GM23338 (cell line): Measurements from ENCODE around the gene EPS8. TPM values are rescaled to one million over a fixed set of nuclear protein-coding genes. Genes with fewer than 3 reads are reported as not detected.

Experiments used
- ATAC-seq: fragments of 200-7000 bp; cut with Tn5 transposase; 3 replicates; pipeline ENCODE4 v1.9.1; 2020
- DNase-seq: peaks from one replicate; pipeline ENCODE4 v3.0.0-alpha.2; 2015; ENCODE audit warnings: low spot score
- H2AFZ ChIP-seq: fragments of 200-600 bp; sonication (generic); 2 replicates; pipeline ENCODE4 v1.8.0; 2016; ENCODE audit warnings: antibody characterized with exemption, mild to moderate bottlenecking, moderate library complexity
- H3F3A ChIP-seq: fragments of 200-600 bp; sonication (generic); replicated peaks from 2 replicates; pipeline ENCODE4 v1.8.0; 2017; ENCODE audit warnings: antibody characterized with exemption, mixed run types, low read depth
- H3K27ac ChIP-seq: fragments of 200-600 bp; sonication (generic); 2 replicates; pipeline ENCODE4 v1.6.1; 2016; ENCODE audit warnings: low read depth
- H3K27me3 ChIP-seq: fragments of 200-600 bp; sonication (generic); 2 replicates; pipeline ENCODE4 v1.8.0; 2016; ENCODE audit warnings: mild to moderate bottlenecking, mixed run types, moderate library complexity; ENCODE audit not compliant: insufficient read depth
- H3K36me3 ChIP-seq: fragments of 200-600 bp; sonication (generic); 2 replicates; pipeline ENCODE4 v1.8.0; 2016; ENCODE audit warnings: mild to moderate bottlenecking; ENCODE audit not compliant: insufficient read depth
- H3K4me1 ChIP-seq: fragments of 200-600 bp; sonication (generic); 2 replicates; pipeline ENCODE4 v1.8.0; 2016; ENCODE audit warnings: mild to moderate bottlenecking, moderate library complexity; ENCODE audit not compliant: insufficient read depth
- H3K4me2 ChIP-seq: fragments of 200-600 bp; sonication (generic); 2 replicates; pipeline ENCODE4 v1.7.1; 2017; ENCODE audit warnings: mixed run types
- H3K4me3 ChIP-seq: fragments of 200-600 bp; sonication (generic); 2 replicates; pipeline ENCODE4 v1.6.1; 2016; ENCODE audit warnings: mixed run types
- H3K79me2 ChIP-seq: fragments of 200-600 bp; sonication (generic); replicated peaks from 2 replicates; pipeline ENCODE4 v1.8.0; 2017; ENCODE audit warnings: mild to moderate bottlenecking; ENCODE audit not compliant: insufficient read depth
- H3K9me2 ChIP-seq: fragments of 200-600 bp; sonication (generic); 2 replicates; pipeline ENCODE4 v1.8.0; 2017; ENCODE audit not compliant: insufficient read depth
- H4K20me1 ChIP-seq: fragments of 200-600 bp; sonication (generic); replicated peaks from 2 replicates; pipeline ENCODE4 v1.8.0; 2017; ENCODE audit warnings: mild to moderate bottlenecking; ENCODE audit not compliant: insufficient read depth
- H3K27ac Mint-ChIP-seq: 2 replicates; pipeline ENCODE4 v1.8.0; 2020; ENCODE audit warnings: inconsistent platforms, mild to moderate bottlenecking, moderate library complexity, mixed read lengths
- H3K27me3 Mint-ChIP-seq: 3 replicates; pipeline ENCODE4 v1.8.0; 2022; ENCODE audit warnings: low read depth, mild to moderate bottlenecking, moderate library complexity, mixed read lengths, inconsistent platforms; ENCODE audit not compliant: insufficient read depth, poor library complexity
- H3K36me3 Mint-ChIP-seq: 3 replicates; pipeline ENCODE4 v1.8.0; 2021; ENCODE audit warnings: low read depth, mild to moderate bottlenecking, inconsistent platforms, moderate library complexity, mixed read lengths
- H3K4me1 Mint-ChIP-seq: 3 replicates; pipeline ENCODE4 v1.8.0; 2020; ENCODE audit warnings: mild to moderate bottlenecking, inconsistent platforms, mixed read lengths
- H3K4me3 Mint-ChIP-seq: 3 replicates; pipeline ENCODE4 v1.8.0; 2021; ENCODE audit warnings: moderate library complexity, mild to moderate bottlenecking, inconsistent platforms, mixed read lengths
- H3K9me3 Mint-ChIP-seq: 3 replicates; pipeline ENCODE4 v1.8.0; 2020; ENCODE audit warnings: moderate library complexity, mild to moderate bottlenecking, inconsistent platforms, mixed read lengths
- CREB1 ChIP-seq: fragments of 250-450 bp; sonication (Bioruptor Pico); IDR thresholded peaks from 2 replicates; pipeline ENCODE4 v1.5.0; 2020; ENCODE audit warnings: low read depth, mild to moderate bottlenecking, moderate library complexity
- CTCF ChIP-seq, 2 experiments: fragments of 200-600 bp in 1 of 2; sonication (generic) in 1 of 2; conservative IDR thresholded peaks; 2 replicates each; pipeline versions ENCODE4 v1.5.1 to v1.6.1; 2016 to 2017; ENCODE audit warnings: antibody characterized with exemption in 2 of 2, low read depth in 2 of 2, mild to moderate bottlenecking in 2 of 2, moderate library complexity in 1 of 2
- ETS1 ChIP-seq: IDR thresholded peaks from 2 replicates; pipeline ENCODE4 v1.6.1; 2016; ENCODE audit warnings: antibody characterized with exemption
- EZH2 ChIP-seq: fragments of 200-600 bp; sonication (generic); IDR thresholded peaks from one replicate; pipeline ENCODE4 v1.8.0; 2017; ENCODE audit warnings: antibody characterized with exemption, mild to moderate bottlenecking, low read depth; ENCODE audit not compliant: unreplicated experiment
- EZH2phosphoT487 ChIP-seq: fragments of 200-600 bp; sonication (generic); IDR thresholded peaks from one replicate; pipeline ENCODE4 v1.8.1; 2018; ENCODE audit warnings: antibody characterized with exemption; ENCODE audit not compliant: unreplicated experiment
- JUNB ChIP-seq: IDR thresholded peaks from one replicate; pipeline ENCODE4 v1.6.1; 2016; ENCODE audit warnings: antibody characterized with exemption; ENCODE audit not compliant: unreplicated experiment
- NANOG ChIP-seq: IDR thresholded peaks from 2 replicates; pipeline ENCODE4 v1.6.1; 2016; ENCODE audit warnings: antibody characterized with exemption, borderline replicate concordance
- POLR2AphosphoS5 ChIP-seq: IDR thresholded peaks from 2 replicates; pipeline ENCODE4 v1.6.1; 2016; ENCODE audit warnings: antibody characterized with exemption, low read depth
- REST ChIP-seq: IDR thresholded peaks from one replicate; pipeline ENCODE4 v1.6.1; 2018; ENCODE audit warnings: antibody characterized with exemption; ENCODE audit not compliant: unreplicated experiment
- STAT1 ChIP-seq: IDR thresholded peaks from one replicate; pipeline ENCODE4 v1.6.1; 2016; ENCODE audit warnings: antibody characterized with exemption; ENCODE audit not compliant: unreplicated experiment
- ZNF114 ChIP-seq: fragments of 250-450 bp; sonication (Bioruptor Pico); IDR thresholded peaks from 2 replicates; pipeline ENCODE4 v1.5.0; 2020; ENCODE audit warnings: mild to moderate bottlenecking, moderate library complexity
- ZNF331 ChIP-seq: fragments of 250-450 bp; sonication (Bioruptor Pico); IDR thresholded peaks from 2 replicates; pipeline ENCODE4 v1.5.0; 2020; ENCODE audit warnings: low read depth, mild to moderate bottlenecking, moderate library complexity
- ZNF462 ChIP-seq: fragments of 250-450 bp; sonication (Bioruptor Pico); IDR thresholded peaks from 2 replicates; pipeline ENCODE4 v1.5.0; 2020; ENCODE audit warnings: mild to moderate bottlenecking, moderate library complexity
- polyA plus RNA-seq: library from polyadenylated mRNA; unstranded; fragments of >200 nt; fragmentation: Nextera tagmentation; extraction: Ambion mirVana; gene quantifications from 2 replicates; pipeline ENCODE4 v1.2.1, GENCODE V29; 2016
- total RNA-seq: library from RNA; depleted of rRNA; stranded (reverse); fragments of >200 nt; shearing (Covaris generic); gene quantifications from 2 replicates; pipeline ENCODE4 v1.2.3, GENCODE V29; 2014

EPS8 gene
- total and polyA plus RNA-seq, 2 experiments from 2014 or later: 3.5 to 5.4 TPM

- H3K4me2 ChIP-seq: no peak overlapping the region
- H3K4me1 Mint-ChIP-seq: peaks cover 26% of the 10 kb centered on the region
- no peak for ATAC-seq
Measured at GRCh38 chr12:15634010-15634683, 155.0 kb downstream of the EPS8 start.

More at GRCh38 chr12:15634010-15634683, 155.0 kb downstream of the EPS8 start:
- H3K27me3 Mint-ChIP-seq: no peaks in the 10 kb centered on the region
- no peaks in the 10 kb centered on the region for H3K36me3 ChIP-seq
- no peak for DNase-seq
- H3K9me3 Mint-ChIP-seq: no peaks in the 10 kb centered on the region
- TF ChIP-seq STAT1: no peak
- TF ChIP-seq EZH2phosphoT487: no peak
- no peak for TF ChIP-seq CREB1 (CRISPR knock-in tag)
- no peak for TF ChIP-seq JUNB
- no peak for TF ChIP-seq ZNF114 (CRISPR knock-in tag)
- TF ChIP-seq CTCF (conservative IDR thresholded peaks at IDR 0.05; ENCODE audit: low read depth in 2 of 2): no peak
- TF ChIP-seq NANOG: no peak
- no peak for TF ChIP-seq POLR2AphosphoS5
- TF ChIP-seq ZNF462 (CRISPR knock-in tag): no peak
- TF ChIP-seq REST: no peak
- TF ChIP-seq EZH2: no peak
- TF ChIP-seq ZNF331 (CRISPR knock-in tag): no peak
- TF ChIP-seq ETS1: no peak
- H3K4me1 ChIP-seq: peaks cover 18% of the 10 kb centered on the region
- no peaks in the 10 kb centered on the region for H3K27me3 ChIP-seq
- H4K20me1 ChIP-seq: no peaks in the 10 kb centered on the region
- H3K36me3 Mint-ChIP-seq: no peaks in the 10 kb centered on the region
- H3K27ac Mint-ChIP-seq: no peak overlapping the region; the same call in 1 of the 2 replicates
- H3K79me2 ChIP-seq: no peaks in the 10 kb centered on the region
- H3K4me3 ChIP-seq: no peak overlapping the region
- no peaks in the 10 kb centered on the region for H3K9me2 ChIP-seq
- no peak overlapping the region for H3K4me3 Mint-ChIP-seq
- H3F3A ChIP-seq: no peaks in the 10 kb centered on the region
- no peak overlapping the region for H2AFZ ChIP-seq
- H3K27ac ChIP-seq: no peak overlapping the region
